Tibial artery (tissue), 4 donors: ENCODE results near the gene ATP5PO.

Experiments used
- DNase-seq, 2 donors: peaks; one replicate each; pipeline ENCODE4 v3.0.0-alpha.2; 2019
- H3K27ac ChIP-seq, 2 donors: fragments of 200-600 bp; sonication (generic) in 1 of 2; 1 replicate in 1 of 2; 2 replicates in 1 of 2; pipeline ENCODE4 v1.5.1; 2018 to 2019; ENCODE audit warnings: mild to moderate bottlenecking in 1 of 2
- H3K27me3 ChIP-seq, 2 donors: fragments of 200-600 bp; sonication (generic) in 1 of 2; one replicate each; pipeline versions ENCODE4 v1.5.1 to v1.6.0; 2016 to 2019
- H3K36me3 ChIP-seq, 3 donors: fragments of 200-600 bp; sonication (generic) in 2 of 3; one replicate each; pipeline ENCODE4 v1.5.1; 2016 to 2019; ENCODE audit warnings: mild to moderate bottlenecking in 2 of 3
- H3K4me1 ChIP-seq, 4 donors: fragments of 200-600 bp; sonication (generic) in 2 of 4; 1 replicate in 3 of 4; 2 replicates in 1 of 4; pipeline ENCODE4 v1.5.1; 2016 to 2019
- H3K4me3 ChIP-seq, 2 donors: fragments of 200-600 bp; sonication (generic) in 1 of 2; 1 replicate in 1 of 2; 2 replicates in 1 of 2; pipeline ENCODE4 v1.5.1; 2018 to 2019; ENCODE audit warnings: mild to moderate bottlenecking in 2 of 2
- H3K9me3 ChIP-seq, 3 donors: fragments of 200-600 bp; sonication (generic) in 1 of 3; one replicate each; pipeline ENCODE4 v1.5.1; 2016 to 2019
- CTCF ChIP-seq, 2 experiments: fragments of 200-600 bp in 1 of 2; fragments of 450-650 bp in 1 of 2; IDR thresholded peaks; one replicate each; pipeline ENCODE4 v1.5.1; 2017 to 2019; ENCODE audit warnings: antibody characterized with exemption in 2 of 2, mild to moderate bottlenecking in 1 of 2, moderate library complexity in 1 of 2
- intact Hi-C: fragments of 100-400 bp; cut with DNase I; formaldehyde crosslinking; loops from one replicate; pipeline ENCODE4 v1.15.0; 2023; ENCODE audit warnings: low total_unique reads

Gene ATP5PO

GRCh38 chr21:33948951-33949444 is 33.4 kb upstream of the ATP5PO start:
- H3K4me3 ChIP-seq: no peak overlapping the region
- peak overlapping the region; percentile 67 to 72 for H3K27ac ChIP-seq
- no peaks in the 10 kb centered on the region for H3K9me3 ChIP-seq
- no peak for TF ChIP-seq CTCF (IDR thresholded peaks at IDR 0.05)
- H3K4me1 ChIP-seq: peaks cover 0 to 20% (median 18%) of the 10 kb centered on the region in 4 donors
- no peak for DNase-seq
- no peaks in the 10 kb centered on the region for H3K27me3 ChIP-seq
- no peaks in the 10 kb centered on the region for H3K36me3 ChIP-seq
- intact Hi-C loops: loop anchor here (10.0 kb wide), 1 partner anchor 126 kb away; the partner anchor contains the start of genes MRPS6 and SLC5A3

GRCh38 chr21:33948096-33948950 is 32.7 kb upstream of the ATP5PO start:
- Histone ChIP-seq H3K27ac (peak overlapping the region; percentile 67 to 72), H3K4me1 (peaks cover 0 to 20% (median 18%) of the 10 kb centered on the region in 4 donors), H3K36me3 (no peaks in the 10 kb centered on the region), H3K27me3 (no peaks in the 10 kb centered on the region), H3K9me3 (no peaks in the 10 kb centered on the region), H3K4me3 (peak overlapping the region; percentile 26 to 37)
- intact Hi-C loops: loop anchor here (10.0 kb wide), 1 partner anchor 126 kb away; the partner anchor contains the start of genes MRPS6 and SLC5A3
- peak; percentile 47 to 76 for DNase-seq
- no peak for TF ChIP-seq CTCF (IDR thresholded peaks at IDR 0.05)

GRCh38 chr21:33947451-33948095 is 32.0 kb upstream of the ATP5PO start:
- intact Hi-C loops: loop anchor here (10.0 kb wide), 1 partner anchor 127 kb away; the partner anchor contains the start of genes MRPS6 and SLC5A3
- peaks cover 0 to 20% (median 18%) of the 10 kb centered on the region in 4 donors for H3K4me1 ChIP-seq

GRCh38 chr21:33945652-33946270 is 30.2 kb upstream of the ATP5PO start:
- no peaks in the 10 kb centered on the region for H3K9me3 ChIP-seq
- H3K4me1 ChIP-seq: peaks cover 0 to 20% (median 18%) of the 10 kb centered on the region in 4 donors
- no peaks in the 10 kb centered on the region for H3K36me3 ChIP-seq
- no peak overlapping the region for H3K4me3 ChIP-seq
- intact Hi-C loops: loop anchor here (10.0 kb wide), 1 partner anchor 129 kb away; the partner anchor contains the start of genes MRPS6 and SLC5A3
- no peak for TF ChIP-seq CTCF (IDR thresholded peaks at IDR 0.05)
- no peaks in the 10 kb centered on the region for H3K27me3 ChIP-seq
- no peak for DNase-seq
- no peak overlapping the region for H3K27ac ChIP-seq

More at GRCh38 chr21:33947451-33948095, 32.0 kb upstream of the ATP5PO start:
- peak; percentile 89 for DNase-seq
- H3K27ac ChIP-seq: peak overlapping the region; percentile 67 to 72
- no peaks in the 10 kb centered on the region for H3K36me3 ChIP-seq
- TF ChIP-seq CTCF (IDR thresholded peaks at IDR 0.05): no peak
- H3K27me3 ChIP-seq: no peaks in the 10 kb centered on the region
- H3K9me3 ChIP-seq: no peaks in the 10 kb centered on the region
- H3K4me3 ChIP-seq: peak overlapping the region; percentile 26 to 37

GRCh38 chr21:33944185-33944763 is 28.7 kb upstream of the ATP5PO start:
- H3K9me3 ChIP-seq: no peaks in the 10 kb centered on the region
- no peak overlapping the region for H3K27ac ChIP-seq
- intact Hi-C loops: loop anchor here (10.0 kb wide), 1 partner anchor 131 kb away; the partner anchor contains the start of genes MRPS6 and SLC5A3
- TF ChIP-seq CTCF (IDR thresholded peaks at IDR 0.05): no peak
- H3K4me1 ChIP-seq: peaks cover 0 to 20% (median 18%) of the 10 kb centered on the region in 4 donors
- no peaks in the 10 kb centered on the region for H3K36me3 ChIP-seq
- no peak overlapping the region for H3K4me3 ChIP-seq
- H3K27me3 ChIP-seq: no peaks in the 10 kb centered on the region
- no peak for DNase-seq
